Bronchial epithelial cell (primary cell): ENCODE data around the gene TAF15. TPM values are rescaled to one million over a fixed set of nuclear protein-coding genes. Genes with fewer than 3 reads are reported as not detected.

Experiments used
- DNase-seq: peaks from one replicate; pipeline ENCODE4 v3.0.0-alpha.2; 2010; ENCODE audit warnings: low read depth
- FAIRE-seq: peaks from 2 replicates; lab custom pipeline; 2011; peaks lifted over from hg19 to GRCh38; lab: Jason Lieb, UNC
- H3K27me3 ChIP-seq: 2 replicates; pipeline ENCODE4 v1.5.1; 2011; ENCODE audit warnings: low read length; ENCODE audit not compliant: control insufficient read depth, insufficient read depth
- H3K36me3 ChIP-seq: 2 replicates; pipeline ENCODE4 v1.5.1; 2011; ENCODE audit warnings: low read length; ENCODE audit not compliant: control insufficient read depth, insufficient read depth
- H3K4me3 ChIP-seq: 2 replicates; pipeline ENCODE4 v1.5.1; 2011; ENCODE audit warnings: mild to moderate bottlenecking, low read depth, low read length, control low read depth
- total RNA-seq: library from RNA; depleted of rRNA; stranded (reverse); fragments of >200 nt; gene quantifications from 2 replicates; pipeline ENCODE4 v1.2.1, GENCODE V29; 2014
- TF ChIP-seq, protein P1 (sequence below): IDR thresholded peaks from 2 replicates; pipeline ENCODE4 v1.5.1; 2011; ENCODE audit warnings: mild to moderate bottlenecking, moderate library complexity, low read length, control low read depth, inconsistent platforms; ENCODE audit not compliant: insufficient read depth, severe bottlenecking

TAF15 gene
- total RNA-seq, 1 donor from 2014 or later: 69.5 TPM

DNA sequence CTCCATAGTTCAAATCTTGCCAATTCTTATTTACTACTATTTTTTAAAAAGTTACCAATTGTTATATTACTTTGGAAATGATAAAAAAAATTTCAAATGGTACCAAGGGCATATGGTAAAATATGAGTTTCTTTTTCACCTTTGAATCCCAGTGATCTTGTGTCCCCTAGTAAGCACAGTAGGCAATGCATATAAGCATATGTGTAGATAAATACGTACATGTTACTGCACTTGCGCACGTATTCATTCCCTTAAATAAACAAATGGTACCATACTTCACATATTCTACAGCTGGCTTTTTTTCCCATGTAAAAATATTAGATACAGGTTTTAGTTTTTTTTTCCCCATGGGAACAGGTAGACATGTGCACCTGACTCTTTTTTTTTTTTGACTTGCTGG, 31.8 kb downstream of the TAF15 start:
- DNase-seq (no peak), FAIRE-seq (no peak)
- TF ChIP-seq, protein P1, sequence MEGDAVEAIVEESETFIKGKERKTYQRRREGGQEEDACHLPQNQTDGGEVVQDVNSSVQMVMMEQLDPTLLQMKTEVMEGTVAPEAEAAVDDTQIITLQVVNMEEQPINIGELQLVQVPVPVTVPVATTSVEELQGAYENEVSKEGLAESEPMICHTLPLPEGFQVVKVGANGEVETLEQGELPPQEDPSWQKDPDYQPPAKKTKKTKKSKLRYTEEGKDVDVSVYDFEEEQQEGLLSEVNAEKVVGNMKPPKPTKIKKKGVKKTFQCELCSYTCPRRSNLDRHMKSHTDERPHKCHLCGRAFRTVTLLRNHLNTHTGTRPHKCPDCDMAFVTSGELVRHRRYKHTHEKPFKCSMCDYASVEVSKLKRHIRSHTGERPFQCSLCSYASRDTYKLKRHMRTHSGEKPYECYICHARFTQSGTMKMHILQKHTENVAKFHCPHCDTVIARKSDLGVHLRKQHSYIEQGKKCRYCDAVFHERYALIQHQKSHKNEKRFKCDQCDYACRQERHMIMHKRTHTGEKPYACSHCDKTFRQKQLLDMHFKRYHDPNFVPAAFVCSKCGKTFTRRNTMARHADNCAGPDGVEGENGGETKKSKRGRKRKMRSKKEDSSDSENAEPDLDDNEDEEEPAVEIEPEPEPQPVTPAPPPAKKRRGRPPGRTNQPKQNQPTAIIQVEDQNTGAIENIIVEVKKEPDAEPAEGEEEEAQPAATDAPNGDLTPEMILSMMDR: no peak
- peaks cover 35% of the 10 kb centered on the region for H3K36me3 ChIP-seq
- no peak overlapping the region for H3K4me3 ChIP-seq
- no peaks in the 10 kb centered on the region for H3K27me3 ChIP-seq

DNA sequence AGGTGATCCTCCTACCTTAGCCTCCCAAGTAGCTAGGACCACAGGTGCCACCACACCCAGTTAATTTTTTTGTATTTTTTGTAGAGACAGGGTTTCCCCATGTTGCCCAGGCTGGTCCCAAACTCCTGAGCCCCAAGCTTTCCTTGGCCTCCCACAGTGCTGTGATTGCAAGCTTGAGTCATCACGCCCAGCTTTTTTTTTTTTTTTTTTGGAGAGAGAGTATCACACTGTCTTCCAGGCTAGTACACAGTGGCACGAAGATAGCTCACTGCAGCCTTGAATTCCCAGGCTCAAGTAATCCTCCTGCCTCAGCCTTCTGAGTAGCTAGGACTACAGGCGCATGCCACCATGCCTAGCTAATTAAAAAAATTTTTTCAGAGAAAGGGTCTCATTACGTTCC, 32.2 kb downstream of the TAF15 start:
- TF ChIP-seq, protein P1: no peak
- FAIRE-seq (no peak), DNase-seq (no peak)
- peaks cover 33% of the 10 kb centered on the region for H3K36me3 ChIP-seq
- H3K4me3 ChIP-seq: no peak overlapping the region
- no peaks in the 10 kb centered on the region for H3K27me3 ChIP-seq

DNA sequence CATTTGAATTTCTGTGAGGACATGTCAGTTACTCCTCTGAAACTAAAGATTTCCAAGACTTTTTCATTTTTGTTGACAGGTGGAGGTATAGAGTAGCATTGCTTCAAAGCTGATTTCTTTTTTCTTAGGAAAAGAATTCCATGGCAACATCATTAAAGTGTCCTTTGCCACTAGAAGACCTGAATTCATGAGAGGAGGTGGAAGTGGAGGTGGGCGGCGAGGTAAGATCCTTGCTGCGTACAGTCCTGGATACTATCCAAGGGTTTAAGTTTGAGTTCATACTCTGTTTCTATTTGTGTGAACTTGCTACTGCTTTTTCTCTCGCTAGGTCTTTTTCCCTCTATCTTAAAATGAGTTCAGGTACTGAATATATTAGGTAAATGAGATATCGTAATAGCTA, 33.0 kb downstream of the TAF15 start:
- H3K4me3 ChIP-seq: no peak overlapping the region
- DNase-seq (no peak), FAIRE-seq (no peak)
- H3K36me3 ChIP-seq: peaks cover 32% of the 10 kb centered on the region
- TF ChIP-seq, protein P1: no peak
- no peaks in the 10 kb centered on the region for H3K27me3 ChIP-seq

DNA sequence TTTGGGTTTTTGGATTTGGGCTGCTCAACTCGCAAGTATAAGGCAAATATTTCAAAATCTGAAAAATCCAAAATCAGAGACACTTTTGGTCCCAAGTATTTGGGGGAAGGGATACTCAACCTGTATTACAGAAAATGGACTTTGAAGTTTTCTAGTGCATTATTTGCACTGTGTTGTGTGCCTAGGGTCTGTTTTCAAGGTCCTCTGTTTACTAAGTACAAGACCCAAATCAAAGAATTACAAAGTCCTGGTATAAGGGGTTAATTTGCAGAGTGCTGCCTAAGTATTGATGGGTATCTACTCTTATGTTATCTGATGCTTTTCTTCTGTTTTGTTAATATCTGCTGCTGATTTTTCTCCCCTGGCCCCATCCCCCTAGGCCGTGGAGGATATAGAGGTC, 34.4 kb downstream of the TAF15 start:
- Histone ChIP-seq H3K27me3 (no peaks in the 10 kb centered on the region), H3K36me3 (peaks cover 26% of the 10 kb centered on the region), H3K4me3 (no peak overlapping the region)
- FAIRE-seq (no peak), DNase-seq (no peak)
- TF ChIP-seq, protein P1: no peak

DNA sequence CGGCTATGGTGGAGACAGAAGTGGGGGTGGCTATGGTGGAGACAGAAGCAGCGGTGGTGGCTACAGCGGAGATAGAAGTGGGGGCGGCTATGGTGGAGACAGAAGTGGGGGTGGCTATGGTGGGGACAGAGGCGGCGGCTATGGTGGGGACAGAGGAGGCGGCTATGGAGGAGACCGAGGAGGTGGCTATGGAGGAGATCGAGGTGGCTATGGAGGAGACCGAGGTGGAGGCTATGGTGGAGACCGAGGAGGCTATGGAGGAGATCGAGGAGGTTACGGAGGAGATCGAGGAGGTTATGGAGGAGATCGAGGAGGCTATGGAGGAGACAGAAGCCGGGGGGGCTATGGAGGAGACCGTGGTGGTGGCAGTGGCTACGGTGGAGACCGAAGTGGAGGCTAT, 35.3 kb downstream of the TAF15 start:
- no peak for FAIRE-seq
- TF ChIP-seq, protein P1: no peak

DNA sequence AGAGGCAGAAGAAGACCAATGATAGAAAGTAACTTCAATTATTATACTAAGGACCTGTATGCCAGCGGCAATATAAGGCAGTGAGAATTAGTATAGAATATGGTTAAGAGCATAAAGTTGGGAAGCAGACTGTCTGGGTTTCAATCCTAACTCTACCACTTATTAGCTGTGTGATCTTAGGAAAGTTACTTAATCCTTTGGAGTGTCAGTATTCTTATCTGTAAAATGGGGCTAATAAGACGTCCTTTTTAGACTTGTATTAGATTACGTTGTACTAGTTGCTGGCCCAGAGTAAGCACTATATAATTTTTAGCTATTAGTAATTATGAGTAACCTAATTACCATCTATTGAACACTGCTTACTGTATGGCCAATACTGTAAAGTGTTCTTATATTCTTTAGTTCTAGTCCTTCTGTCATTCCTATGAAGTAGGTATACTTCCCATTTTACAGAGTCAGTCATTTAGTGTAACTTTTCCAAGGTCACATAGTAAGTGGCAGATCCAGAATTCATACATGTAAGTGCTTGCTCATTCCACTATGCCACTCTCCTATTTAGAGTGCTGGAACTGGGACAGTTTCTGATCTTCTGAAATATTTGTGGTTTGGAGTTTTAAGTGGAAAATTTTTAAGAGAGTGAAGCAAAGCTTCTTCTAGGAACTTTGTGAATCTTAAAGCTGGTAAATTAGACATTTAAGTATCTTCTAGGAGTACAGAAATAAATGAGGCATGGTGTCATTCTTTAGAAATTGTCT, 36.9 kb downstream of the TAF15 start:
- DNase-seq: no peak
- Histone ChIP-seq H3K27me3 (no peaks in the 10 kb centered on the region), H3K36me3 (peaks cover 29% of the 10 kb centered on the region), H3K4me3 (no peak overlapping the region)
- no peak for FAIRE-seq
- TF ChIP-seq, protein P1: no peak

More for the DNA sequence above, 35.3 kb downstream of the TAF15 start:
- Histone ChIP-seq H3K27me3 (no peaks in the 10 kb centered on the region), H3K4me3 (no peak overlapping the region), H3K36me3 (peaks cover 26% of the 10 kb centered on the region)
- no peak for DNase-seq
